ENCODE data around the gene CNPY1.
A peak's percentile ranks its signal among the peaks of the same experiment; 100 is the strongest.

Gene CNPY1

GRCh38 chr7:155527664-155528063, 18.7 kb downstream of the CNPY1 start:
- Histone ChIP-seq H3K9me3 (ENCODE audit: low read length) (no peaks in the 10 kb centered on the region), H2AFZ (ENCODE audit: low read length) (no peak overlapping the region), H4K20me1 (ENCODE audit: insufficient read depth, low read length) (no peaks in the 10 kb centered on the region), H3K79me2 (ENCODE audit: insufficient read depth, low read length) (no peaks in the 10 kb centered on the region), H3F3A (ENCODE audit: insufficient read depth, low read length) (no peaks in the 10 kb centered on the region), H3K4me3 (ENCODE audit: low read depth, low read length, poor library complexity, severe bottlenecking) (no peak overlapping the region), H3K9ac (ENCODE audit: low read length) (no peak overlapping the region), H3K27ac (ENCODE audit: low read depth, low read length, poor library complexity, severe bottlenecking) (no peak overlapping the region), H3K9me2 (ENCODE audit: low read depth, low read length) (no peaks in the 10 kb centered on the region), H3K4me1 (ENCODE audit: insufficient read depth, low read length, severe bottlenecking) (no peaks in the 10 kb centered on the region), H3K27me3 (ENCODE audit: insufficient read depth, low read length) (peaks cover 9% of the 10 kb centered on the region; the same call in 1 of the 2 replicates), H3K4me2 (ENCODE audit: low read length) (no peak overlapping the region), H3K36me3 (ENCODE audit: insufficient read depth, low read length) (no peaks in the 10 kb centered on the region)
- TF ChIP-seq CTCF (IDR thresholded peaks at IDR 0.05; ENCODE audit: low read length): no peak
- no peak for TF ChIP-seq EZH2 (IDR thresholded peaks at IDR 0.05; ENCODE audit: borderline replicate concordance, low read length)

DNA sequence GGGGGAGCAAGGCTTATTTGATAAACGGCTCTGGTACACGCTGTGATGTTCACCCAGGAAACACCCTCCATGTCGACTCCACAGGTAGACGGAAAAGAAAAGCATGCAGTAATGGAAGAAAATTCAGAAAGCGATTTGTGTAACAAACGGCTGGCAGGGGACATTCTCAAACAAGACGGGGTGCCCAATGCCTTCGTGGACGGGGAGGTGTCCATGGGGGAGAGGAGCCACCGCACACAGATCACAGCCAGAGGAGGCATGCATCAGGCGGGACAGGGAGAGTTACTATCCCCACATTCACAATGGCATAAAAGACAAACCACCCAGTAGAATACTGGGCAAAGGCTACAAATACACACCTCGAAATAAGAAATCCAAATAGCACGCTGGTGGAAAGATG, 20.1 kb downstream of the CNPY1 start:
- no peaks in the 10 kb centered on the region for H3K36me3 ChIP-seq (ENCODE audit: insufficient read depth, low read length)
- no peaks in the 10 kb centered on the region for H3K79me2 ChIP-seq (ENCODE audit: insufficient read depth, low read length)
- no peaks in the 10 kb centered on the region for H3F3A ChIP-seq (ENCODE audit: insufficient read depth, low read length)

DNA sequence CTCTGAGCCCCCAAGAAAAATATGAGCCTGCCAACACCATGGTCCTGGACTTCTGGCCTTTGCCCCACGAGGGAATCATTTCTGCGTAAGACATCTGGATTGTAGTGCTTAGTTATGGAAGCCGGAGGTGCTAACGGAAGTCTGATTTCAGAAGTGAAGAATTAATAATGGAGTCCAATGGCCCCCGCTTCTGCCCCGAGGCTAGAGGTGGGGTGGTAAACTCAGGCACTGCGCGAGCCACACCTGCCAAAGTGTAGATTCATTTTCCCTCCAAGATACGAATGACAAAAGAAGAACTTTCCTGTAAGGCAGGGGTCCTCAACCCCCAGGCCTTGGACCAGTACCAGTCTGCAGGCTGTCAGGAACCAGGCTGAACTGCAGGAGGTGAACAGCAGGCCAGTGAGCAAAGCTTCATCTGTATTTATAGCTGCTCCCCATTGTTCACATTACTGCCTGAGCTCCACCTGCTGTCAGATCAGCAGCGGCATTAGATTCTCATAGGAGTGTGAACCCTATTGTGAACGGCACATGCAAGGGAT, 22.3 kb downstream of the CNPY1 start:
- no peak overlapping the region for H3K4me2 ChIP-seq (ENCODE audit: low read length)
- H3F3A ChIP-seq (ENCODE audit: insufficient read depth, low read length): no peaks in the 10 kb centered on the region
- no peaks in the 10 kb centered on the region for H3K36me3 ChIP-seq (ENCODE audit: insufficient read depth, low read length)
- no peak overlapping the region for H3K9ac ChIP-seq (ENCODE audit: low read length)
- H2AFZ ChIP-seq (ENCODE audit: low read length): no peak overlapping the region
- no peak overlapping the region for H3K27ac ChIP-seq (ENCODE audit: low read depth, low read length, poor library complexity, severe bottlenecking)
- TF ChIP-seq CTCF (IDR thresholded peaks at IDR 0.05; ENCODE audit: low read length): peak; percentile 15; the same call in 1 of the 2 replicates
- TF ChIP-seq EZH2 (IDR thresholded peaks at IDR 0.05; ENCODE audit: borderline replicate concordance, low read length): no peak
- no peaks in the 10 kb centered on the region for H3K4me1 ChIP-seq (ENCODE audit: insufficient read depth, low read length, severe bottlenecking)
- peaks cover 20% of the 10 kb centered on the region; the same call in 1 of the 2 replicates for H3K27me3 ChIP-seq (ENCODE audit: insufficient read depth, low read length)
- no peaks in the 10 kb centered on the region for H4K20me1 ChIP-seq (ENCODE audit: insufficient read depth, low read length)
- H3K9me2 ChIP-seq (ENCODE audit: low read depth, low read length): no peaks in the 10 kb centered on the region
- no peak overlapping the region for H3K4me3 ChIP-seq (ENCODE audit: low read depth, low read length, poor library complexity, severe bottlenecking)
- no peaks in the 10 kb centered on the region for H3K9me3 ChIP-seq (ENCODE audit: low read length)
- no peaks in the 10 kb centered on the region for H3K79me2 ChIP-seq (ENCODE audit: insufficient read depth, low read length)

More for the DNA sequence above, 20.1 kb downstream of the CNPY1 start:
- H4K20me1 ChIP-seq (ENCODE audit: insufficient read depth, low read length): no peaks in the 10 kb centered on the region
- H2AFZ ChIP-seq (ENCODE audit: low read length): no peak overlapping the region
- peaks cover 20% of the 10 kb centered on the region; the same call in 1 of the 2 replicates for H3K27me3 ChIP-seq (ENCODE audit: insufficient read depth, low read length)
- no peaks in the 10 kb centered on the region for H3K4me1 ChIP-seq (ENCODE audit: insufficient read depth, low read length, severe bottlenecking)
- H3K4me2 ChIP-seq (ENCODE audit: low read length): no peak overlapping the region
- no peak overlapping the region for H3K4me3 ChIP-seq (ENCODE audit: low read depth, low read length, poor library complexity, severe bottlenecking)
- no peaks in the 10 kb centered on the region for H3K9me3 ChIP-seq (ENCODE audit: low read length)
- no peaks in the 10 kb centered on the region for H3K9me2 ChIP-seq (ENCODE audit: low read depth, low read length)
- H3K27ac ChIP-seq (ENCODE audit: low read depth, low read length, poor library complexity, severe bottlenecking): no peak overlapping the region
- H3K9ac ChIP-seq (ENCODE audit: low read length): no peak overlapping the region
- TF ChIP-seq CTCF (IDR thresholded peaks at IDR 0.05; ENCODE audit: low read length) (no peak), EZH2 (IDR thresholded peaks at IDR 0.05; ENCODE audit: borderline replicate concordance, low read length) (no peak)

All from OCI-LY1 (cell line).